Panc1 (cell line): ENCODE results near the gene MAFG.

Source experiments
- POLR2AphosphoS5 ChIP-seq: IDR thresholded peaks from 2 replicates; pipeline ENCODE4 v1.6.1; 2012; ENCODE audit warnings: mild to moderate bottlenecking, low read depth, low read length, moderate library complexity
- SIN3A ChIP-seq: IDR thresholded peaks from 2 replicates; pipeline ENCODE4 v1.6.1; 2012; ENCODE audit warnings: low read depth, mild to moderate bottlenecking, low read length, moderate library complexity, borderline replicate concordance; ENCODE audit not compliant: insufficient read depth
- TCF7L2 ChIP-seq: IDR thresholded peaks from 2 replicates; pipeline ENCODE4 v1.6.1; 2011; ENCODE audit warnings: mild to moderate bottlenecking, low read depth, low read length, inconsistent platforms
- TF ChIP-seq, protein P1 (sequence below): fragments of 450-650 bp; IDR thresholded peaks from 2 replicates; pipeline ENCODE4 v1.5.1; 2017; ENCODE audit warnings: mild to moderate bottlenecking
- TF ChIP-seq, protein P2 (sequence below), 2 experiments: IDR thresholded peaks; 2 replicates each; pipeline ENCODE4 v1.6.1; 2011 to 2012; ENCODE audit warnings: low read depth in 2 of 2, control low read depth in 1 of 2, low read length in 1 of 2, mild to moderate bottlenecking in 1 of 2, moderate library complexity in 1 of 2; ENCODE audit not compliant: insufficient read depth in 1 of 2

DNA sequence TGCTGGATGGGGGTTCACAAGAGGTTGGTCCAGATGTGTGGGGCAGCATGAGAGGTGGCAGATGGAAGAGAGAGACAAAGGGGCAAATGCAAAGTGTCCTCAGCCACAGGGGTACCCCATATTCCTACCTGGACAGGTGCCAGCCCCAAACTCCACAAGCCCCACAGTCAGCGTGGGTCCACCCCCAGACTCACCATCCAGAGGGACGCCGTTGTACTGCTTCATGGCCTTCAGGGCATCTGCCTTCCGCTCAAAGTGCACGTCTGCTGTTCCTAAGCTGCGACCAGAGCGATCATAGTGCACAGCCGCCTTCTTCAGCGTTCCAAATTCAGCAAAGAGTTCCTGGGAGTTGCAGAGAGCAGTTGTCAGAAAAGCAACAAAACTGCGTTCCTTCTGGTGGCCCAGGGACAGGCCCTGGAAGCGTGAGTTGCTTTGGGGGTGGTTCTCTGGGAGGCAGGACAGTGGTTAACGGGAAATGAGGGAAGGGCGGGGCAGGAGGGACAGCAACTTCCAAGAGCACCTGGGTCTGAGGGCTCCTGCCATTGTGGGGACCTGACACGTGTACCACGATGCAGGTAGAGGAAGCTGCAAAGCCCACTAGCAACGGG, 38.4 kb downstream of the MAFG start:
- TF ChIP-seq, protein P1, sequence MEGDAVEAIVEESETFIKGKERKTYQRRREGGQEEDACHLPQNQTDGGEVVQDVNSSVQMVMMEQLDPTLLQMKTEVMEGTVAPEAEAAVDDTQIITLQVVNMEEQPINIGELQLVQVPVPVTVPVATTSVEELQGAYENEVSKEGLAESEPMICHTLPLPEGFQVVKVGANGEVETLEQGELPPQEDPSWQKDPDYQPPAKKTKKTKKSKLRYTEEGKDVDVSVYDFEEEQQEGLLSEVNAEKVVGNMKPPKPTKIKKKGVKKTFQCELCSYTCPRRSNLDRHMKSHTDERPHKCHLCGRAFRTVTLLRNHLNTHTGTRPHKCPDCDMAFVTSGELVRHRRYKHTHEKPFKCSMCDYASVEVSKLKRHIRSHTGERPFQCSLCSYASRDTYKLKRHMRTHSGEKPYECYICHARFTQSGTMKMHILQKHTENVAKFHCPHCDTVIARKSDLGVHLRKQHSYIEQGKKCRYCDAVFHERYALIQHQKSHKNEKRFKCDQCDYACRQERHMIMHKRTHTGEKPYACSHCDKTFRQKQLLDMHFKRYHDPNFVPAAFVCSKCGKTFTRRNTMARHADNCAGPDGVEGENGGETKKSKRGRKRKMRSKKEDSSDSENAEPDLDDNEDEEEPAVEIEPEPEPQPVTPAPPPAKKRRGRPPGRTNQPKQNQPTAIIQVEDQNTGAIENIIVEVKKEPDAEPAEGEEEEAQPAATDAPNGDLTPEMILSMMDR: no peak
- TF ChIP-seq POLR2AphosphoS5 (no peak), SIN3A (no peak), TCF7L2 (no peak)
- TF ChIP-seq, protein P2, sequence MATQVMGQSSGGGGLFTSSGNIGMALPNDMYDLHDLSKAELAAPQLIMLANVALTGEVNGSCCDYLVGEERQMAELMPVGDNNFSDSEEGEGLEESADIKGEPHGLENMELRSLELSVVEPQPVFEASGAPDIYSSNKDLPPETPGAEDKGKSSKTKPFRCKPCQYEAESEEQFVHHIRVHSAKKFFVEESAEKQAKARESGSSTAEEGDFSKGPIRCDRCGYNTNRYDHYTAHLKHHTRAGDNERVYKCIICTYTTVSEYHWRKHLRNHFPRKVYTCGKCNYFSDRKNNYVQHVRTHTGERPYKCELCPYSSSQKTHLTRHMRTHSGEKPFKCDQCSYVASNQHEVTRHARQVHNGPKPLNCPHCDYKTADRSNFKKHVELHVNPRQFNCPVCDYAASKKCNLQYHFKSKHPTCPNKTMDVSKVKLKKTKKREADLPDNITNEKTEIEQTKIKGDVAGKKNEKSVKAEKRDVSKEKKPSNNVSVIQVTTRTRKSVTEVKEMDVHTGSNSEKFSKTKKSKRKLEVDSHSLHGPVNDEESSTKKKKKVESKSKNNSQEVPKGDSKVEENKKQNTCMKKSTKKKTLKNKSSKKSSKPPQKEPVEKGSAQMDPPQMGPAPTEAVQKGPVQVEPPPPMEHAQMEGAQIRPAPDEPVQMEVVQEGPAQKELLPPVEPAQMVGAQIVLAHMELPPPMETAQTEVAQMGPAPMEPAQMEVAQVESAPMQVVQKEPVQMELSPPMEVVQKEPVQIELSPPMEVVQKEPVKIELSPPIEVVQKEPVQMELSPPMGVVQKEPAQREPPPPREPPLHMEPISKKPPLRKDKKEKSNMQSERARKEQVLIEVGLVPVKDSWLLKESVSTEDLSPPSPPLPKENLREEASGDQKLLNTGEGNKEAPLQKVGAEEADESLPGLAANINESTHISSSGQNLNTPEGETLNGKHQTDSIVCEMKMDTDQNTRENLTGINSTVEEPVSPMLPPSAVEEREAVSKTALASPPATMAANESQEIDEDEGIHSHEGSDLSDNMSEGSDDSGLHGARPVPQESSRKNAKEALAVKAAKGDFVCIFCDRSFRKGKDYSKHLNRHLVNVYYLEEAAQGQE (IDR thresholded peaks at IDR 0.05; ENCODE audit: insufficient read depth in 1 of 2, low read depth in 2 of 2, low read length in 1 of 2): no peak
